Right renal pelvis (tissue), 4 donors: Measurements from ENCODE around the gene PRPF40B. TPM values are rescaled to one million over a fixed set of nuclear protein-coding genes. Genes with fewer than 3 reads are reported as not detected.
"Not testable (repeated sequence)": the region's sequence is repeated elsewhere in the genome, so short reads cannot be mapped to it uniquely, and the experiment has no call there.

ENCODE experiments used
- DNase-seq, 4 donors: peaks; one replicate each; pipeline ENCODE4 v3.0.0-alpha.2; 2013; ENCODE audit warnings: low read depth in 4 of 4, low spot score in 3 of 4, missing footprints in 1 of 4
- polyA plus RNA-seq, 4 donors: library from polyadenylated mRNA; unstranded; fragments of 120-200 nt; gene quantifications; one replicate each; pipeline ENCODE4 v1.2.1, GENCODE V29; 2013; ENCODE audit not compliant: insufficient read length in 4 of 4

Gene PRPF40B
- 10 to 100 TPM; 21.1 to 26.0 (median 23.8) TPM for polyA plus RNA-seq

GRCh38 chr12:49623142-49623904 is at the start of gene PRPF40B:
TSS of gene PRPF40B (plus strand) at chr12:49623561. CDS start at chr12:49623591, 30 bp downstream.
- DNase-seq: peak in 3 of 4 donors; percentile 61 to 74 (median 69)

- DNase-seq: no peak
Measured at GRCh38 chr12:49577589-49578315, 45.6 kb upstream of the PRPF40B start.

- DNase-seq: no peak
Measured at GRCh38 chr12:49578471-49579112, 44.8 kb upstream of the PRPF40B start.

GRCh38 chr12:49580572-49581535 is 42.5 kb upstream of the PRPF40B start:
- peak; percentile 70 to 80 (median 74) for DNase-seq

- no peak for DNase-seq
Measured at GRCh38 chr12:49582201-49582600, 41.2 kb upstream of the PRPF40B start.

GRCh38 chr12:49582850-49583249 is 40.5 kb upstream of the PRPF40B start:
- no peak for DNase-seq

GRCh38 chr12:49583366-49584094 is 39.8 kb upstream of the PRPF40B start:
- no peak for DNase-seq

GRCh38 chr12:49584591-49584990 is 38.8 kb upstream of the PRPF40B start:
- no peak for DNase-seq

GRCh38 chr12:49585477-49586459 is 37.6 kb upstream of the PRPF40B start:
- DNase-seq: no peak

- no peak for DNase-seq
Measured at GRCh38 chr12:49587174-49587908, 36.0 kb upstream of the PRPF40B start.

GRCh38 chr12:49588281-49588680 is 35.1 kb upstream of the PRPF40B start:
- DNase-seq: no peak

- DNase-seq: no peak
Measured at GRCh38 chr12:49588721-49589516, 34.4 kb upstream of the PRPF40B start.

- no peak for DNase-seq
Measured at GRCh38 chr12:49598527-49598926, 24.8 kb upstream of the PRPF40B start.

GRCh38 chr12:49599961-49600360 is 23.4 kb upstream of the PRPF40B start:
- no peak for DNase-seq

GRCh38 chr12:49603721-49604120 is 19.6 kb upstream of the PRPF40B start:
- DNase-seq: no peak

- DNase-seq: no peak
Measured at GRCh38 chr12:49604856-49605255, 18.5 kb upstream of the PRPF40B start.

GRCh38 chr12:49605539-49605938 is 17.8 kb upstream of the PRPF40B start, which contains the start of gene FAM186B:
TSS of gene FAM186B (minus strand) at chr12:49605639. CDS start at chr12:49605477, 162 bp downstream.
- DNase-seq: not testable (repeated sequence)
